ENCODE measurements around the gene CDK5R1.

The CDK5R1 gene

GRCh38 chr17:32470405-32471167 is 16.2 kb upstream of the CDK5R1 start:
- no peak for DNase-seq (ENCODE audit: low read depth in 4 of 4, low spot score in 1 of 4)

- no peak for DNase-seq (ENCODE audit: low read depth in 4 of 4, low spot score in 1 of 4)
Observed at GRCh38 chr17:32471652-32472051, 15.1 kb upstream of the CDK5R1 start.

GRCh38 chr17:32475258-32475657 is 11.5 kb upstream of the CDK5R1 start:
- no peak for DNase-seq (ENCODE audit: low read depth in 4 of 4, low spot score in 1 of 4)

GRCh38 chr17:32477220-32477619 is 9.6 kb upstream of the CDK5R1 start:
- no peak for DNase-seq (ENCODE audit: low read depth in 4 of 4, low spot score in 1 of 4)

GRCh38 chr17:32479074-32479617 is 7.6 kb upstream of the CDK5R1 start:
- DNase-seq (ENCODE audit: low read depth in 4 of 4, low spot score in 1 of 4): no peak

GRCh38 chr17:32481193-32481592 is 5.6 kb upstream of the CDK5R1 start:
- no peak for DNase-seq (ENCODE audit: low read depth in 4 of 4, low spot score in 1 of 4)

- no peak for DNase-seq (ENCODE audit: low read depth in 4 of 4, low spot score in 1 of 4)
Observed at GRCh38 chr17:32482568-32483320, 4.0 kb upstream of the CDK5R1 start.

GRCh38 chr17:32483451-32484019 is 3.3 kb upstream of the CDK5R1 start:
- no peak for DNase-seq (ENCODE audit: low read depth in 4 of 4, low spot score in 1 of 4)

GRCh38 chr17:32484041-32484461 is 2.7 kb upstream of the CDK5R1 start:
- no peak for DNase-seq (ENCODE audit: low read depth in 4 of 4, low spot score in 1 of 4)

GRCh38 chr17:32484628-32485027 is 2.2 kb upstream of the CDK5R1 start:
- no peak for DNase-seq (ENCODE audit: low read depth in 4 of 4, low spot score in 1 of 4)

- DNase-seq (ENCODE audit: low read depth in 4 of 4, low spot score in 1 of 4): no peak
Observed at GRCh38 chr17:32485261-32486110, 1.3 kb upstream of the CDK5R1 start.

GRCh38 chr17:32486111-32486700 is 587 bp upstream of the CDK5R1 start:
- DNase-seq (ENCODE audit: low read depth in 4 of 4, low spot score in 1 of 4): peak in 3 of 4 experiments; percentile 49 to 54 (median 51)

GRCh38 chr17:32487473-32488176 is 832 bp downstream of the CDK5R1 start:
- no peak for DNase-seq (ENCODE audit: low read depth in 4 of 4, low spot score in 1 of 4)

GRCh38 chr17:32488177-32488542 is 1.4 kb downstream of the CDK5R1 start:
- DNase-seq (ENCODE audit: low read depth in 4 of 4, low spot score in 1 of 4): no peak

GRCh38 chr17:32488604-32489180 is 1.9 kb downstream of the CDK5R1 start:
- DNase-seq (ENCODE audit: low read depth in 4 of 4, low spot score in 1 of 4): no peak

GRCh38 chr17:32489320-32490100 is 2.7 kb downstream of the CDK5R1 start:
- DNase-seq (ENCODE audit: low read depth in 4 of 4, low spot score in 1 of 4): no peak

GRCh38 chr17:32490101-32490482 is 3.3 kb downstream of the CDK5R1 start:
- DNase-seq (ENCODE audit: low read depth in 4 of 4, low spot score in 1 of 4): no peak

- no peak for DNase-seq (ENCODE audit: low read depth in 4 of 4, low spot score in 1 of 4)
Observed at GRCh38 chr17:32491371-32492263, 4.8 kb downstream of the CDK5R1 start.

Data from stimulated activated CD4-positive, alpha-beta T cell treated with anti-CD3 and anti-CD28 coated beads, Interleukin-1b, Interleukin-23, amount 100 ng/mL, for 24 hours (primary cell).